Right renal pelvis (tissue), 4 donors: ENCODE data around the gene RNF144A. TPM values are rescaled to one million over a fixed set of nuclear protein-coding genes. Genes with fewer than 3 reads are reported as not detected.
"Not testable (repeated sequence)": the region's sequence is repeated elsewhere in the genome, so short reads cannot be mapped to it uniquely, and the experiment has no call there.

ENCODE experiments used
- DNase-seq, 4 donors: peaks; one replicate each; pipeline ENCODE4 v3.0.0-alpha.2; 2013; ENCODE audit warnings: low read depth in 4 of 4, low spot score in 3 of 4, missing footprints in 1 of 4
- polyA plus RNA-seq, 4 donors: library from polyadenylated mRNA; unstranded; fragments of 120-200 nt; gene quantifications; one replicate each; pipeline ENCODE4 v1.2.1, GENCODE V29; 2013; ENCODE audit not compliant: insufficient read length in 4 of 4

Gene RNF144A
- polyA plus RNA-seq, 4 donors: 54.2 to 70.4 (median 66.3) TPM

DNA sequence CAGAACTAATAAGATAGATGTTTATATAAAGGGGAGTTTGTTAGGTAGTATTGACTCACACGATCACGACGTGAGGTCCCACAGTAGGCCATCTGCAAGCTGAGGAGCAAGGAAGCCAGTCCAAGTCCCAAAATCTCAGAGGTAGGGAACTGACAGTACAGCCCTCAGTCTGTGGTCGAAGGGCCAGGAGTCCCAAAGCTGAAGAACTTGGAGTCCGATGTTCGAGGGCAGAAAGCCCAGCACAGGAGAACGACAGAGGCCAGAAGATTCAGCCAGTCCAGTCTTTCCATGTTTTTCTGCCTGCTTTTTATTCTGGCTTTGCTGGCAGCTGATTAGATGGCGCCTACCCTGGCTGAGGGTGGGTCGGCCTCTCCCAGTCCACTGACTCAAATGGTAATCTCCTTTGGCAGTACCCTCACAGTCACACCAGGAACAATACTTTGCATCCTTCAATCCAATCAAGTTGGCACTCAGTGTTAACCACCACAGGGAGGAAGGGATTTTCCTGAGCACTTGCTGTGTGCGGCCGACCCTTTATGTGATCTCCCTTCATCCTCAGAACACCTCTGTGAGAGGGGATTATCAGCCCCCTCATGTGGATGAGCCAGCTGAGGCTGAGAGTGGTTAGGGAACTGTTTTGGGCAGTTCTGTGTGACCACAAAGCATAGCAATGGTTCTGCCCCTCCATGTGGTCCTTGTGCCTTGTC, 78.3 kb downstream of the RNF144A start:
- no peak for DNase-seq

DNA sequence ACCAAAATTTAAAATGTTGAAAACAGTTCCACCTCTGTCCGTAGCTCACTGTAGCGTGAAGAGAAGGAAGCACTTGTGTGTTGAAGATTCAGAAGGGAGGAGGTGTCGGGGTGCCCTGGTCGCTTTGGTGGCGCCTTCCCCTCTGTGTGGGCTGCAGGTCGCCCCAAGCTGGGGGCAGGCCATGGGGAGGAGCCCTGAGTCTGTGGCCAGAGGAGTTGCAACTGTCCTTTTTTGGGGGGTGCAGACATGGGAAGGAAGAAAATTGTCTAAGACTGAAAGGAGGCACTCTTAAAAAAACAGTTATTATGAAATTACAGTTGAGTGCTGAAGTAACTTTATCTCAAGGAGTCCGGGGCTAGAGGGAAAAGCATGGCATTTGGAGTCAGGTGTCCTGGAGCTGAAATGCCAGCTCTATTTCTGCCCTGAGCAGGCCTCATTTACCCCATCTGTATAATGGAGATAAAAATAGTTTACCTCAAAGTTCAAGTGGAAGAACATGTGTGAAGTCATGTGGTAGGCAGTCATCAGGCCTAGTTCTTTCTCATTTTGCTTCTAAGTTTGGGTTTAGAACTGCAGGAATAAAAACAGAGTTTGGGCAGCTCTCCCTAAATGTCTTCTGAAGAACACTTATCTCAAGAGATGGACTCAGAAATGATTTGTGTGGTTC, 82.1 kb downstream of the RNF144A start:
- no peak for DNase-seq

DNA sequence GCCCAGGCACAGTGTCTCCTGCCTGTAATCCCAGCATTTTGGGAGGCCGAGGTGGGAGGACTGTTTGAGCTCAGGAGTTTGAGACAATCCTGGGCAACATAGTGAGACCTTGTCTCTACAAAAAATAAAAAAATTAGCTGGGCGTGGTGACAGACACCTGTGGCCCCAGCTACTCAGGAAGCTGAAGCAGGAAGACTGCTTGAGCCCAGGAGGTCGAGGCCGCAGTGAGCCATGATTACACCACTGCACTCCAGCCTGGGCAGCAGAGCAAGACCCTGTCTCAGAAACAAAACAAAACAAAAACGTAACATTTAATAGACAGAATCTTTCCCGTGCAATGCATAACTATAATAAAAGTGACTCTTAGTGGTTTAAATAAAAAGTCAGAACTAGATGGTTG, 84.2 kb downstream of the RNF144A start:
- DNase-seq: not testable (repeated sequence)

DNA sequence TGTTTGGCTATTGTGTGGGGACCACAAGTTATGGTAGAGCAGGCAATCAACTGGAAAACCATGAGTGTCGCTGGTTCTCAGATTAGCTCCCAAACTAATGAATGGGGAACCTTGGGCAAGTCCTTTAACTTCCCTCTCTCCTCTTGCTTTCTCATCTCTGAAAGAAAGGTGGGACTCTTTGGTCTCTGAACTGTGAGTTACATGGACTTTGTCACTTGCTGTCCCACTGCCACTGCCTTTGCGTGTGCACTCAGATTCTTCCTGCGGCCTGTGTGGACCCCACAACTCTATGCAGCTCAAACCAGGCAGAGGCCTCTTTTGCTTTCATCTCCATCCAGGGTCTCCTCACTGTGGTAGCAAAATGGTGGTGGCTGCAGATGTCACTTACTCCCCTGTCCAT, 86.7 kb downstream of the RNF144A start:
- DNase-seq: no peak

DNA sequence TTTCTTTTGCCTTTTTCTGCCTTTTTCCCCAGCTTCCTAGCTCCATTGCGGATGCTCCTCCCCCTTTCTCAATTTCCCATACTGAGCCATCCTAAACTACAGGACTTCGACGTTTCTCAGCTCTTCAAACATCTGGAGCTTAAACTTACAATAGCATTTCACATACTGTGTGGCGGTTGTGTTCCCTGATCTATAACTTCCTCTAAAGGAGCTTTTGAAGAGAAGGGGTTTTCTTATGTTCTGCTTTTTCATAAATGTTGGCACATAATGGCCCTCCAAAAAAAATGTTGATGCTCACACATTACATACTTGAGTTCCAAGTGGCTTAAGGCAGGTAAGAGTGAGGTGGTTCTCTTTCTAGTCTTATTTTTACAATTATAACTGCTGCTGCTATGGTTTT, 87.4 kb downstream of the RNF144A start:
- no peak for DNase-seq

DNA sequence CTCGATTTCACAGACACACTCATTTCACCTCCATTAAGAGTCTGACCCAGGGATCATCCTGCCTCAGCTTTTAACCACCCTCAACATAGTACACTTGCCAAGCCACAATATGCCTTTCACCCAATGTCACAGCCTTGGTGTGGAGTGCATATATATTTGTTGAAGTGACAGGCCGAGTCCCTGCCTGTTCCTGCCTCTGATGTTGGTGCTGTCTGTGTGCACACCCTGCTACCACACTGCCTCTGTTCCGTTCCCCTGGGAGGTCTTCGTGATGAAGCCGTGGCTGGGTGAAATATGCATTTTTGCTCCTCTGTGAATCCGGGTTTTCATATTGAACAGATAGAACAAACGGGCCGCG, 90.3 kb downstream of the RNF144A start:
- no peak for DNase-seq

DNA sequence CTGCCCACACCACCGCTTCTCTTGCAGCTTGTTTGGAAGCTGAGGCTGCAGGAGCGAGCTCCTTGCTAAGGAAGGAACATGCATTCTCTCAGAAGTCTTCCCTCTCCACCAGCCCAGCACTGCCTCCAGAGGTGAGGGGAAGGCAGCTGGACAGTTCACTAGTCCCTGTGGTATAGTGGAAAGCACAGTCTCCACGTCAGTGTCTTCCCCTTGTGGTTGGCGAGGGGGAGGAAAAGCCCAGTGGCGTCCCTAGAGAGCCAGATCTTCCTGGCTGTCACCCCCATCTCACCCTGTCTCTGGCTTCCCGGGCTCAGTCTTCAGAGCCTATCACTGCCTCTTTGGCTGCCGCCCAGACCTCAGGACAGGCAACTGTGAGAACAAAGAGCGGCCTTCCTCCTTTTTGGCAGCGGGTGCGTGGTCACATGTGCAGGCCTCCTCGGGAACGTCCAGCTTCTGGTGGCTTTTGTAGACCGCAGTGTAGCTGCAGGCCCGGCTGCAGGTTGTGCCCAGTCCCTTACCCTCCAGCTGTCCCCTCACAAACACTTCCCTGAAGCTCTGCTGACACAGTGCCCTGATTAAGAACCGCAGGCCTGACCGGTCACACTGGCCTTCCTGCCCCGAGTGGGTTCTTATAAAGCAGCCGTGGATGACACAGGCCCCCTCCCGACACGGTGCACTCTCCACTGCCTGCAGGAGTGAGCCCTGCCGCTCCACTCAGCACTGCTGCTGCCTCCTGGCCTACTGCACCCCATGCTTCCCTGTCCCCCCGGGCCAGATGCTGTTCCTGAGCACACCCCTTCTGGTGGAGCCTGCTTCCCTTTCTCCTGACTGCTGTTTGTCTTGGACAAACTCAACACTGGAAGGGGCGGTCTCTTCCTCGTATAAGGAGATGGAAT, 90.9 kb downstream of the RNF144A start:
- no peak for DNase-seq

DNA sequence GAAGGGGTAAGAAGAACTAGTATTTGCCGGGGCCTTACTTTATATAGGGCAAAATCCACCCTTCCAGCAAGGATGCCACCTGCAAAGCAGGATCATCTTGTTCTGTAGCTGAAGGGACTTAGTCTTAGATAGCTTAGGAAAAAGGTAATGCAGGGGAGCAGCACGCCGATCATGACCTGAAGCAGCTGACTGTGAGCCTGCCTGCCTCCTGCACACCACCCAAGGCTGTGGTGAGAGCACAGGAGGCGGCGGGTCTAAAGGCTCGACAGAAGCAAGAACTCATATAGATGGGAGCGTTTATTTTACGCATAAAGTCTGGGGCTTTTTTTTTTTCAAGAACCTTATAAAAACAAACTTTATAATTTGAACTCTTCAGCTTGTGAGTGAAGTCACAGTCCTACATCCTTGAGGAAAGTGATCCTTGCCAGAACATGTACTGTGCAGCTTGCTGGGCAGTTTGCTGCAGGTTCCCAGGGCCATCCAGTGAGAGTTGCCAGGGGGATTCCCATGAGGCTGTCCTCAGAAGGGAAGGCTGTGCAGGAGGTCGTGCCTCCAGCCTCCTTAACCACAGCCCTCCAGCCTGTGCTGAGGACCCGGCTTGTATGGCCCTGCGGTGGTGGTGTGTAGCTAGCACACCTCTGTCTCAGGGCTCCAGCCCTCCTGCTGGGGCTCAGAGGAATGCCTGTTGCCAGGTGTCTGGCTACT, 92.1 kb downstream of the RNF144A start:
- no peak for DNase-seq

DNA sequence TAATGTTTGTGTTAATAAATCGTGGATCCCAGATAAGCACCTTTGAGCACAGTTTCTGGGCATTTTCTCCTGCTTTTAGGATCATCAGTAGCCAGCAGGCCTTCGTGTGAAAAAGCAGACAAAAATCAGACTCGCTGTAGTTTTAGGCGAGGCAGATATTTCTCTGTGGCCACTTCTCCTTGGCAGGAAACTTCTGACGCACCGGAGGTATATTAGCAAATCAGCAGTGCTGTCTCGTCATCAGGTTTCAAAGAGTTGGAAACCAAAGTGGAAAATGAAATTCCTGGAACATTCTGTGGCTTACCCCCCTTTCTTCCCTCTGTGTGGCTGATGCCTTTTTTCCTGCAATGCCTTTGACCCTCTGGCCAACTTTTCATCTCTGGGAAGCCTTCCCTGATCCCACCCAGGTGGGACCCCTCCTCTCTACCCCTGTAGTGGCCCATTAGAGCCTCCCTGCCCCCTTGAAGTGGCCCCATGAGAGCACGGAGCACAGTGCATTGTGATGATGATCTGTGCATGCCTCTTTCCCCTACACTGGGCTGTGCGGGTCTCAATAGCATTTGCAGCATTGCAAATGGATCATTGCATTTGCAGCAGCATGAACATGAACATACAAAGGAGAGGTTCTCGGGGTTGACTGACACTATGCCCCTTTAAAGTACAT, 93.3 kb downstream of the RNF144A start:
- no peak for DNase-seq

DNA sequence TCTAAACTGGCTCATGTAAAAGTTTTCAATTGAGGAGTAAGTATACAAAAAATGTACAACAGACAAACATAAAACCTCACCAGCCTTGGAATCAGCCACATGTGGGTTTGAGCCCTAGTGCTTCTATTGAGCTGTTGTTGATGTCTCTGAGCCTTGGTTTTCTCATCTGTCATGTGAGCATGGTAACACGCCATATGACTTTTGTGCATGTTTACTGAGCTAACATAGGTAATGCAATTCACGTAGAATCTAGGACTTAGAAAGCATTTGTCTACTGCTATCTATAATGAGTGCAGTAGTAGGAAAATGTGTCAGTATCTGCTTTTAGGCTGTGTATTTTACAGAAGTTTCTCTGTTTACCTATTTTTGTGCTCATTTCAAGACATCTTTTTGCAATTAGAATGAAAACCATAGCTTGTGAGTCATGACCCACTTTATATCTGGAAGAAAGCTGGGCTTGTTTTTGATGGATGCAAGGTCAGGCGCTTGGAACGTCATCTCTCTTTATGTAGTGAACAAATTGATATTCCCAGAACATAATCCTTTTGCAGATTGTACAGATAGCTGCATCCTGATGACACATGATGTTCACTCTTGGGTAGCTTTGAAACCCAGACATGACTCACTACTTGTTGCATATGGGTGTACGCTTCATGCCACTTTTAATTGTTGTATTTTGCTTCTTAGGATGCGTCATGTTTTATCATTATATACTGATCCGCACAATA, 94.3 kb downstream of the RNF144A start:
- no peak for DNase-seq

DNA sequence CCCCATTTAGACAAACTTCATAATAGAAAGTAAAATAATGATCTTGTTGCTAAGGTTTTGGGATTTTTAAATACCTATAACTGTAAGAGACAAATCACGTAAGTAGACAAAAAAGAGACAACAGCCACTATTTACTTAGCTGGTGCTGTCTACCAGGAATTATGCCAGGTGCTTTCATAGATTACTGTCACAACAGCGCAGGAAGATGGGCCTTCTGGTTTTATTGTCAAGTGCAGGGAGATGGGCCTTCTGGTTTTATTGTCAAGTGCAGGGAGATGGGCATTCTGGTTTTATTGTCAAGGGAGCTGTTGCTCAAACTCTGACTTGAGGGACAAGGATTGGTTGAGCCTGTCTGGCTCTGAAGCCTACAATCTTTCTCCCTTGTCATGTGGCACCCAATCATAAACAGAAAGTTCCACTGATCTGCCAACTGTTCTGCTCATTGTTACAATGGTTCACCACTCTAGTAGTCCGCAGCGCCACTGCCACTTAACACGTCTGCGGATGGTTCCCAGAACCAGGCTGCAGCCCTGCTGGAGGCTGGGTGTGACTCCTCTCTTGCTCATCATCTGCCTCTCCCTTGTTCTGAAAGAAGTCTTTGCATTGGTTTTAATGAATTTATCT, 95.0 kb downstream of the RNF144A start:
- DNase-seq: no peak

DNA sequence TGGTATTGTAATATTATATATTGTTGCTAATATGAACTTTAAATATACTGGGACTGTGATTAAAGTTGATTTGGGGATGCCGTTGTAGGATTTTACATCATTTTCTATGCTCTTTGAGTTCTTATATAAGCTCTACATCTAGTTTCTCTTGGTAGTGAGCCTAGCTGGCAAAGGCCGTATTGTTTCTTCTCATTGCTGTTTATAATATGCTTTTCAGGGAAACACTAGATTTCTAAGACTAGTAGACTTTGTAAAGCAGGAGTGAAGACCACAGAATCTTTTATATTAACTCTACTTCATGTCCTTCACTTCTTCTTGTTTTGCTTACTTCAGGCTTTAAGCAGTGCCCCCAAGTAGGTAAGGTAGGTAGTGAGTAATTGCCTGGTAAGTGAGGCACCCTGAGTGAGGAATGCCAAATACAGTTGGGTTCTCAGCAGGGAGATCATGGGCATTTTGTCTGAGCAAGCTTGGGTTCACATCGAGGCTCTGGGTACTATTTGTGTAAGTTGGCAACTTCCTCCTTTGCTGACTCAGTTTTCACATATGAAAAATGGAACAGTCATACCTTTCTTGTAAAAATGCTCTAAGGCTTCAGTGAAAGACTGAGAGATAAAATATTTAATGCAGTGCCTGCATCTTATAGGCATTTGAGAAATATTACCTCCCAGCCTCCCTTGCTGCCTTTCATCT, 96.4 kb downstream of the RNF144A start:
- no peak for DNase-seq

DNA sequence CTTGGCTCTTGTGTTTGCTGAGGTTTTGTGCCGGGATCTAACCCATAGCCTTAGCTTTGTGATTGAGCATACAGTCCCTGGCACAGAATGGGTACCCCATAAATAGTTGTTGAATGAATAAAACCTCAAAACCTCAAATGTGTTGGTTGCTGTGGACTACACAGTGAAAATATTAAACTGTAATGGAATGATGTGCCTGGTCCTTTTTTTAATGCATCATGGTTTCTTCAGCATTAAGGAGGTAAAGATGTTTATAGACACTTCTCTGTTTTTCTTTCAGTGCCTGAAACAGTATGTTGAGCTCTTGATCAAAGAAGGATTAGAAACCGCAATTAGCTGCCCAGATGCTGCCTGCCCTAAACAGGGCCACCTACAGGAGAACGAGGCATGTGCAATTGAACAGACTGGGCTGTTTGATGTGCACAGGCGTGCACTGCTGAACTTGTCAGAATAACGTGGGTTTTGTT, 97.0 kb downstream of the RNF144A start:
- no peak for DNase-seq

DNA sequence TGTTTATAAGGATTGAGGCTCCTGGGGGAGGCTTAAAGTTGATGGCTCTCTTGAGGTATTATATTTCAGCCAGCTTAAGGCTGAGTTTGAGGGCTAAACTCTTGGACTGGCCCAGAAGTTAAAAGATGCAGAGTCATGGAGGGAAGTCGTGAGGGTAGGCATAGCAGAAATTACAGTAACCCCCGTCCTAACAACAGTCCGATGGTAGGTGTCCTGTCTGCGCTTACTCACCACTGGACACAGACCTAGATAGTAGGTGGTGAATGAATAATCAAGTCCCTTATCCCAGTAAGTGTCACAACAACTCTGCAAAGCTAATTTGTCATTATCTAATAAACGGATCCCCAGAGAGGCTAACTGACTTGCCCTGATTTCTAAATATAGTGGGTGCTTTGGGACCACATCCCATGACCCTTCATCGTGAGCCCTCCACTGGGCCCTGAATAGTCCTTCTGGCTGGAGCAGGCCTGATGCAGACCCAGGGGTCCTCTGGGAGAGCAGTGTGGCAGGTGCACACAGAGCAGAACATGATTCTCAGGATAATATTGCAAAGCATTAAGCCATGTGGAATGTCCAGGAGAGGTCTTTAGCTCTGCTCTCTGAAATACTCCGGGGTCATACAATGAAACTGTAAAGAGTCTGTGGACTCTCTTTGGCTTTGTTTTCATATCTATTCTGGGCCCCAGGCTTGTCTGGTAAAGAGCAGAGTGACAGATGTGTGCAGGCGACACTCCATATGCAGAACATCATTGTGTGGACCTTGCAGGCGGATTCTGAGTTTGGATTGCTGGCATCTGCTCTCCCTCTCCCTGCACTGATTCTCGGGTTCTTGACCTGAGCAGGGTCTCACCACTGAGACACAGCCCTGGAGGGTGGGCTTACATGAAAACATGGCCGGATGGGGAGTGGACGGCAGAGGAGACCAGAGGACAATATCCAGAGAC, 98.1 kb downstream of the RNF144A start:
- no peak for DNase-seq

DNA sequence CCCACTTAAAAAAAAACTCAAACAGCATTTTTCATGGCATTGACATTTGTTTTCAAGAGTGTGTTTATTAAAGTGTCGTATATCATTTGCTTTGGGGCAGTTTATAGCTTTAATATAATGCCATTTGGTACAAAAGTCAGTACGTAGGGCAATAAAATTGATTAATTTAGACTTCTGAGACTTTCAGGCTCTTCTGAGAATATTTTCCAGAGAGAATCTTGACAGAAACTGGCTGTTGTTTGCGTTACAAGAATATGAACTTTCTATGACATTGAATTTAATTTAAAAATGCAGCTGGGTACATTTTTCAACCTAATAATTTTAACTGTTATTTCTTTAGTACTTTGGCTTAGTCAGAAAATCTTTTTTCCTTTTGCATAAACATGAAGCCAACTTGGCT, 98.9 kb downstream of the RNF144A start:
- peak in 2 of 4 donors; percentile 64 to 67 for DNase-seq

DNA sequence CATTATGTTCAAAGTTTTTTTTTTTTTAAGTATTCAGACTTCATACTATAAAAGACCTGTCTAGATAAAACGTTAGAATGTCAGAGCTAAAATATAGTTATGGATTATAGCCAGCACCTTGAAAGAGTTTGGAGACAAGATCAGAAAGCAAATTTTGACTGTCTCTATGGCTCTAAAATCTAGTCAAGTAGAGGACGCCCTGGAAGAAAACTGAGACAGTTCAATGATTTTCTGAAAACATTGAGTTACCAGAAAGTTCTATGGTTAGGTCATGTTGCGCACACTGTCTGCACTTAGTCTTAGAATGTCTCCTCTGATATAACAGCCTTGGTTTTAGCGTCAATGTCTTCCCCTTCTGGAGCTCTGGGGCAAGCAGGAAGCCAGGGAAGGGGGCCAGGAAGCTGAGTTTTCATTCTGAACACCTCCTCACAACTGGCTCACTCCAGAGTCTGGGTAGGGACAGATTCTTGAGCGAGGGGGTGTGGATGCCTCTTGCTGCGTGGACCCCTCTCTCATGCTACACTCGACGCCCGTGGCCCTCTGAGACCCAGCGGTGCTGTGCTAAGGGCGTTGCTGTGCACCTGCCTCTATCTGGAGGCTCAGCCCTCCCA, 99.5 kb downstream of the RNF144A start:
- DNase-seq: no peak

DNA sequence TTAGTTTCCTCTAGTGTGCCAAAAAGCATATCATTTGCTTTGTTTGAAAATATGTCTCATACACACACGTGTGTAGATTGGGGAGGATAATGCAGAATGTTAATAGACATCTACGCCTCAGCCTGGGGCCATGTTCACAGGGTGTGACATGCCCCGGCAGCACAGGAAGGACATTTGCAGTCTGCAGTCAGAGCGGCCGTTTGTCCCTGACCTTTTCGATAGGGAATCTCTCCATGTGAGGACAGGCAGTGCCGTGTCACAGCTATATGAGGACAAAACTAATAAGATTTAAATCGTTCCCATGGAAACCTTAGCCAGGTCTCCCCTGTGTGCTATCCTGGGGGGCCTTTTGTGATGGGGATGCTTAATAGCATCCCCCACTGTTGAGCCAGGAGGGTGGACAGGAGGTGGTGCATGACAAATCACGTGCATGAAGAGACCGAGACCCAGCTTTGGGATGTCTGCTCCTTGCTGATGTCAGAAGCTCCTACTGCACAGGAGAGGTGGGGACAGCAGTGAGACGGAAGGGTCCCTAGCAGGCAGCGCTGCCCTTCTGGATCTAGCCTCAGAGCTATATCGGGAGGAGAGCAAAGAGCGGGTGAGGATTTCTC, 100.6 kb downstream of the RNF144A start:
- DNase-seq: no peak
